Thymus (tissue), 11 donors: ENCODE measurements around the gene OR2D3. TPM values are rescaled to one million over a fixed set of nuclear protein-coding genes. Genes with fewer than 3 reads are reported as not detected.
"Not testable (repeated sequence)": the region's sequence is repeated elsewhere in the genome, so short reads cannot be mapped to it uniquely, and the experiment has no call there.

ENCODE experiments used
- DNase-seq, 9 donors: peaks; one replicate each; pipeline ENCODE4 v3.0.0-alpha.2; 2013; ENCODE audit warnings: low spot score in 9 of 9, low read depth in 6 of 9, missing footprints in 1 of 9
- H3K27ac ChIP-seq, 2 donors: one replicate each; pipeline ENCODE4 v1.5.1; 2013; ENCODE audit warnings: control low read depth in 1 of 2, low read depth in 1 of 2, low read length in 1 of 2, mild to moderate bottlenecking in 1 of 2, moderate library complexity in 1 of 2
- H3K27me3 ChIP-seq, 2 donors: one replicate each; pipeline ENCODE4 v1.5.1; 2013; ENCODE audit warnings: low read length in 1 of 2; ENCODE audit not compliant: control insufficient read depth in 2 of 2, insufficient read depth in 1 of 2
- H3K36me3 ChIP-seq, 2 donors: one replicate each; pipeline ENCODE4 v1.5.1; 2013; ENCODE audit warnings: low read length in 1 of 2, mild to moderate bottlenecking in 1 of 2, moderate library complexity in 1 of 2; ENCODE audit not compliant: control insufficient read depth in 2 of 2, insufficient read depth in 2 of 2
- H3K4me1 ChIP-seq, 2 donors: one replicate each; pipeline ENCODE4 v1.5.1; 2013; ENCODE audit warnings: low read length in 2 of 2; ENCODE audit not compliant: control insufficient read depth in 2 of 2, insufficient read depth in 2 of 2
- H3K4me3 ChIP-seq, 2 donors: one replicate each; pipeline ENCODE4 v1.5.1; 2013; ENCODE audit warnings: low read length in 2 of 2, control low read depth in 1 of 2, mild to moderate bottlenecking in 1 of 2
- H3K9me3 ChIP-seq, 2 donors: one replicate each; pipeline ENCODE4 v1.5.1; 2013; ENCODE audit warnings: low read length in 1 of 2, mild to moderate bottlenecking in 1 of 2; ENCODE audit not compliant: control insufficient read depth in 2 of 2, insufficient read depth in 1 of 2
- WGBS: extraction: QIAGEN DNeasy Blood & Tissue Kit; methylation state at CpG from one replicate; pipeline ENCODE4 v1.1.7; 2013; 5-methylcytosine and 5-hydroxymethylcytosine counted together
- polyA plus RNA-seq: library from polyadenylated mRNA; stranded (reverse); fragments of 200-250 nt; gene quantifications from one replicate; pipeline ENCODE4 v1.2.3, GENCODE V29; 2013
- total RNA-seq: library from RNA; stranded (reverse); fragments of 120-200 nt; gene quantifications from one replicate; pipeline ENCODE4 v1.2.4, GENCODE V29; 2013
- donor health status: healthy.

OR2D3 gene
- total and polyA plus RNA-seq, 2 donors = not detected

- H3K4me1 ChIP-seq = no peaks in the 10 kb centered on the region
- H3K27me3 ChIP-seq = no peaks in the 10 kb centered on the region
- no peaks in the 10 kb centered on the region for H3K9me3 ChIP-seq
- H3K27ac ChIP-seq = no peak within 1 kb of the TSS
- DNase-seq = no peak
- 89% methylated on average over 2 of the region's 2 CpGs for WGBS
- no peaks in the 10 kb centered on the region for H3K36me3 ChIP-seq
- no peak within 1 kb of the TSS for H3K4me3 ChIP-seq
Observed at GRCh38 chr11:6892400-6892799, 28.4 kb upstream of the OR2D3 start, which contains the start of gene OR2D2. Gene OR2D2 (minus strand): TSS chr11:6892500. CDS start chr11:6892500, 0 bp downstream.

GRCh38 chr11:6894097-6894496, 26.7 kb upstream of the OR2D3 start:
- Histone ChIP-seq H3K4me1 (no peaks in the 10 kb centered on the region), H3K27me3 (no peaks in the 10 kb centered on the region), H3K4me3 (no peak overlapping the region), H3K9me3 (no peaks in the 10 kb centered on the region), H3K27ac (no peak overlapping the region), H3K36me3 (no peaks in the 10 kb centered on the region)
- no peak for DNase-seq

DNA sequence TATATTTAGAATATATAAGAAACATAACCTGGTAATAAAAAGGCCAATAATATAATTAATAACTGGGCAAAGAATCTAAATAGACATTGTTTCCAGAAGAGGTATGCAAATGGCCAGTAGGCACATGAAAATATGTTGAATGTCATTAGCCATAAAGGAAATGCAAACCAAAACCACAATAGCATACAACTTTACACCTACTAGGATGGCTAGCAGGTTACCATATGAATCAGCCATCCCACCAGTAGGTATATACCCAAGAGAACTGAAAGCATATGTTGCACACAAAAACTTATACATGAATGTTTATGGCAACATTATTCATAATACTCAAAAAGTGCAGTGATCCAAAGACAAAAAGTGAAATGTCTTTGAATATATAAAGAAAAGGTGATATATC, 25.8 kb upstream of the OR2D3 start:
- no peak for DNase-seq
- H3K4me1 ChIP-seq = no peaks in the 10 kb centered on the region
- no peaks in the 10 kb centered on the region for H3K27me3 ChIP-seq
- H3K9me3 ChIP-seq = no peaks in the 10 kb centered on the region
- H3K36me3 ChIP-seq = no peaks in the 10 kb centered on the region
- no peak overlapping the region for H3K27ac ChIP-seq
- no peak overlapping the region for H3K4me3 ChIP-seq

GRCh38 chr11:6898911-6899310, 21.9 kb upstream of the OR2D3 start:
- Histone ChIP-seq H3K4me3 (no peak overlapping the region), H3K9me3 (no peaks in the 10 kb centered on the region), H3K36me3 (no peaks in the 10 kb centered on the region), H3K27me3 (no peaks in the 10 kb centered on the region), H3K27ac (no peak overlapping the region), H3K4me1 (no peaks in the 10 kb centered on the region)
- no peak for DNase-seq
- WGBS = 82% methylated on average over 1 of the region's 1 CpG

DNA sequence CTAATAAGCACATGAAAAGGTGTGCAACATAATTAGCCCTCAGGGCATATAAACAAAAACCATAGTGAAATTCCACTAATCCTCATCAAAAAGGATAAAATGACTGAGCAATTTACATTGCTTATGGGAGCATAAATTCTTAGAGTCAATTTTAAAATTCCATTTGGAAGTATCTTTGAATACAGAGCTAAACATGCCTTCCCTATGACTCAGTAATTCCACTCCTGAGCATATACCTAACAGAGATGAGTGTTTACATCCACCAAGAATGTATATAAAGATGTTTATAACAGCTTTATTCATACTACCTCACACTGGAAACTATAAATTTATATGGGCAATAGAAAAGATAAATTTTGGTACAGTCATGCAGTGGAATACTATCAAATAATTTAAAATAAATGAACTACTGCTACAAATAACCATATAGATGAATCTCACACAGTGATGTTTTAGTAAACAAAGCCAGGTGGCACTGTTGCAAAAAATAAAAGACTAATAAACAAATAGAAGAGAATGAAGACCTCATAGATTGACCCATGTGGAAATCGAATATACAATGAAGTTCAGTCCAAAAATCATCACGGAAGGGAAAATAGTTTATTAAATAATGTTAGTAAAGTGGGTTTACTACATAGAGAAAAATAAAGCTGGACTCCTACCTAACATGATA, 20.3 kb upstream of the OR2D3 start:
- 82% methylated on average over 2 of the region's 2 CpGs for WGBS
- Histone ChIP-seq H3K9me3 (no peaks in the 10 kb centered on the region), H3K27ac (no peak overlapping the region), H3K36me3 (no peaks in the 10 kb centered on the region), H3K4me3 (no peak overlapping the region), H3K27me3 (no peaks in the 10 kb centered on the region), H3K4me1 (no peaks in the 10 kb centered on the region)
- DNase-seq = no peak

DNA sequence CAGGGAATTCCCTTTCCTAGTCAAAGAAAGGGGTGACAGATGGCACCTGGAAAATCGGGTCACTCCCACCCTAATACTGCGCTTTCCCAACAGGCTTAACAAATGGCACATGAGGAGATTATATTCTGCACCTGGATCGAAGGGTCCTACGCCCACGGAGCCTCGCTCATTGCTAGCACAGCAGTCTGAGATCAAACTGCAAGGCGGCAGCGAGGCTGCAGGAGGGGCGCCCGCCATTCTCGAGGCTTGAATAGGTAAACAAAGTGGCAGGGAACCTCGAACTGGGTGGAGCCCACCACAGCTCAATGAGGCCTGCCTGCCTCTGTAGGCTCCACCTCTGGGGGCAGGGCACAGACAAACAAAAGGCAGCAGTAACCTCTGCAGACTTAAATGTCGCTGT, 16.0 kb upstream of the OR2D3 start:
- not testable (repeated sequence) for H3K4me3 ChIP-seq, H3K36me3 ChIP-seq, H3K27ac ChIP-seq, DNase-seq, H3K9me3 ChIP-seq, H3K27me3 ChIP-seq, H3K4me1 ChIP-seq
- WGBS = 97% methylated on average over 13 of the region's 13 CpGs

DNA sequence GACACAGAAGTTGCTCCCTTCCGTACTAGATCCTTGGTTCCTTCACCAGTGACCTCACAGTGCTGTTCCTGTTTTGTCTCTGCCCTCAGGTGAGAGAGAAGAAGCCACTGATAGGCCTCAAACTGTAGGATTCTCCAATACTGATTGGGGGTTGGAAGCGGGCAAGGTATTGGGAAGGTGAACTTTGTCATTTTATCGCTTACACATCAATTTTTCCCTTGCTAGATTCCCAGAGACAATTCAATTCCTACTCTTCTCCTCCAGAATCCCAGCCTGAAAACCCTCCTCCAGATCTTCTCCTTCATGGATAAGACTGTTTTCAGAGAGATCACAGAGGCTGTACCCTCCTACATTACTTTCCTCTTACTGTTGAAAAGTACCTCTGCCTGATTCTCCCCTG, 9.4 kb upstream of the OR2D3 start:
- Histone ChIP-seq H3K9me3 (no peaks in the 10 kb centered on the region), H3K27me3 (no peaks in the 10 kb centered on the region), H3K4me3 (no peak overlapping the region), H3K36me3 (no peaks in the 10 kb centered on the region), H3K4me1 (no peaks in the 10 kb centered on the region), H3K27ac (no peak overlapping the region)
- 94% methylated on average over 3 of the region's 3 CpGs for WGBS
- DNase-seq = no peak

- H3K9me3 ChIP-seq = no peaks in the 10 kb centered on the region
- no peaks in the 10 kb centered on the region for H3K27me3 ChIP-seq
- no peak for DNase-seq
- H3K4me3 ChIP-seq = no peak overlapping the region
- H3K4me1 ChIP-seq = no peaks in the 10 kb centered on the region
- H3K36me3 ChIP-seq = no peaks in the 10 kb centered on the region
- 94% methylated on average over 3 of the region's 3 CpGs for WGBS
- H3K27ac ChIP-seq = no peak overlapping the region
Observed at GRCh38 chr11:6911948-6912347, 8.9 kb upstream of the OR2D3 start.

DNA sequence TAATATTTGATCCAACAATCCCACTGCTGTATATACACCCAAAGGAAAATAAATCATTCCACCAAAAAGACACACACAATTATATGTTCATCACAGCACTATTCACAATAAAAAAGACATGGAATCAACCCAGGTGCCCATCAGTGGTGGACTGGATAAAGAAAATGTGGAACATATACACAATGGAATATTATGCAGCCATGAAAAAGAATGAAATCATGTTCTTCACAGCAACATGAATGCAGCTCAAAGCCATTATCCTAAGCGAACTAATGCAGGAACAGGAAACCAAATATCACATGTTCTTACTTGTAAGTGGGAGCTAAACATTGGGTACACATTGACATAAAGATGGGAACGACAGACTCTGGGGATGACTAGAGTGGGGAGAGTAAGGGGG, 1.1 kb upstream of the OR2D3 start:
- no peaks in the 10 kb centered on the region for H3K4me1 ChIP-seq
- no peak overlapping the region for H3K27ac ChIP-seq
- H3K36me3 ChIP-seq = no peaks in the 10 kb centered on the region
- no peaks in the 10 kb centered on the region for H3K27me3 ChIP-seq
- no peak overlapping the region for H3K4me3 ChIP-seq
- DNase-seq = no peak
- H3K9me3 ChIP-seq = no peaks in the 10 kb centered on the region
- 68% methylated on average over 2 of the region's 2 CpGs for WGBS
